Cardiac fibroblast (primary cell): Measurements from ENCODE around the gene SLC1A2.

ENCODE experiments used
- DNase-seq, 2 donors: peaks; one replicate each; pipeline versions ENCODE4 v3.0.0 to v3.0.0-alpha.2; 2010; ENCODE audit warnings: low read depth in 2 of 2
- H3K4me3 ChIP-seq, 2 donors: replicated peaks in 1 of 2; 1 replicate in 1 of 2; 2 replicates in 1 of 2; pipeline ENCODE4 v1.5.1; 2011; ENCODE audit warnings: low read depth in 2 of 2, low read length in 2 of 2, mild to moderate bottlenecking in 2 of 2, moderate library complexity in 1 of 2
- TF ChIP-seq, protein P1 (sequence below): IDR thresholded peaks from one replicate; pipeline ENCODE4 v1.5.1; 2011; ENCODE audit warnings: low read depth, mild to moderate bottlenecking, low read length, inconsistent platforms

The SLC1A2 gene

GRCh38 chr11:35380603-35381002, 38.8 kb downstream of the SLC1A2 start:
- TF ChIP-seq, protein P1, sequence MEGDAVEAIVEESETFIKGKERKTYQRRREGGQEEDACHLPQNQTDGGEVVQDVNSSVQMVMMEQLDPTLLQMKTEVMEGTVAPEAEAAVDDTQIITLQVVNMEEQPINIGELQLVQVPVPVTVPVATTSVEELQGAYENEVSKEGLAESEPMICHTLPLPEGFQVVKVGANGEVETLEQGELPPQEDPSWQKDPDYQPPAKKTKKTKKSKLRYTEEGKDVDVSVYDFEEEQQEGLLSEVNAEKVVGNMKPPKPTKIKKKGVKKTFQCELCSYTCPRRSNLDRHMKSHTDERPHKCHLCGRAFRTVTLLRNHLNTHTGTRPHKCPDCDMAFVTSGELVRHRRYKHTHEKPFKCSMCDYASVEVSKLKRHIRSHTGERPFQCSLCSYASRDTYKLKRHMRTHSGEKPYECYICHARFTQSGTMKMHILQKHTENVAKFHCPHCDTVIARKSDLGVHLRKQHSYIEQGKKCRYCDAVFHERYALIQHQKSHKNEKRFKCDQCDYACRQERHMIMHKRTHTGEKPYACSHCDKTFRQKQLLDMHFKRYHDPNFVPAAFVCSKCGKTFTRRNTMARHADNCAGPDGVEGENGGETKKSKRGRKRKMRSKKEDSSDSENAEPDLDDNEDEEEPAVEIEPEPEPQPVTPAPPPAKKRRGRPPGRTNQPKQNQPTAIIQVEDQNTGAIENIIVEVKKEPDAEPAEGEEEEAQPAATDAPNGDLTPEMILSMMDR, result no peak
- DNase-seq, result peak in 1 of 2 donors; percentile 30
- no peak overlapping the region for H3K4me3 ChIP-seq

DNA sequence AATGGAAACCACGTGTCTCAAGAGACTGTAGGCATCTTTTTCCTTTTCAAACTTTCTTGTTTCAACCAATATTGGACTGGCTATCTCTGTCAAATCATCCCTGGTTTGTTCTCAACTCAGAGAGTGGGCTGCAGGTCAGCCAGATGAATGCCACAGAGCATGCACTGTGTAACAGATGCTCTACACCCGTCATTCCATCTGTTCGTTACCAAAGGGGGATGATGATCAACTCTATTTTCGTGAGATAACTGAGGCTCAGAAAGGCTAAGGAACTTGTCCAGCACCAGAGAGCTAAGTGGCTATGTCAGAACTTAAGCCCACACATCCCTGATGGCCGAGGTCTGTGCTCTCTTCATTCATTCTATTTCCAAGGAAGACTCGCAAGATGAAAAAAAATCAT, 42.1 kb downstream of the SLC1A2 start:
- no peak for DNase-seq
- TF ChIP-seq, protein P1, result no peak
- no peak overlapping the region for H3K4me3 ChIP-seq

DNA sequence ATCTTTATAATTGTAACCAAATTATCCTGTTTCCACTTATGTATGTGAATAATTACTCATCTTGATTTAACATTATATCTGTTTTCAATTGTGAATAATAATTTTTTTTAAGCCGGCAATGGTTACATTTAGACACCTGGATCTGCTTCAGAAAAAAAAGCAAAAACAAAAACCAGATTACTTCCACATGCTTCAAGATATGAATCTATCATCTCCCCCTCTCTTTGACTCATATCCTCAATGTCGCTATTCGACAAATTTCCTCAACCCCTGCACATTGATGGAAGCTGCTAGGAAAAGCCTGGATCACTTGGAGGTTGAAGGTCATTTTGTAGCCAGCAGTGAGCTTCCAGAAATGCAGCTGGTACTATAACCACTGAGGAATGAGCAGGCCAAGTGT, 42.7 kb downstream of the SLC1A2 start:
- no peak overlapping the region for H3K4me3 ChIP-seq
- no peak for DNase-seq
- TF ChIP-seq, protein P1, result no peak

GRCh38 chr11:35376118-35376510, 43.2 kb downstream of the SLC1A2 start:
- H3K4me3 ChIP-seq, result no peak overlapping the region
- TF ChIP-seq, protein P1, result no peak
- DNase-seq, result no peak

DNA sequence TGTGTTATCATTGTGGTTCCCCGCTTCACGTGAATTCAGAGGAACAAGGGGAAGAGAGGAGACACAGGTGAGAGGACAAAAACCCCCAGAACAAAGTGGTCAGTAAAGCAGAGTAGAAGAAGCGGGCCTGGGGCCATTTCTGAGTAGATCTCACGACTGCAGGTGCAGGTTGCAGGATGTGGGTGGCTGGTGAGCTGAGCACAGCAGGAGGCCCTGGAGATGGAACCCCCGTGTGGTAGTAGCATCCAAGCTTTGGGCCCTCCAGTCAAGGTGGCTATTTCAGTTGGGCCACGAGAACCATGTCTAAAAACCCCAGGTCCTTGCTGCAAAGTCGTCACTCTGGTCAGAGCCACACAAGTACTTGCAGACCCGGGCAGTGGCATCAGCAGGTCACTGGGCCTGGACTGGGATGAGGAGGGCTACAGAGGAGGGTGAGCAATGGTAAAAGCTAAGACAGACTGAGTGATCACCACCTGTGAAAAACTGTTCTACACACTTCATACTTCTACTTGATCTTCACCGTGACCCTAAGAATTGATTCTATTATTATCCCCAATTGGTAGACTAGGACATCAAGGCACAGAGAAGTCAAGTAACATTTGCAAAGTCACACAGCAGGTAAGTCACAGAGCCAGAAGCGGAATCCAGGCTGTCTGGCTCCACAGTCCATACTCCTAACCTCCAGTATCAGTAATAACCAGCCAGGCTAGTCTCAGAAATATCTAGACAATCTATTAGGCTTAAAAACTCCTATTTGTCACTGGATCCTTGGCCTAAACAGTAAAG, 43.8 kb downstream of the SLC1A2 start:
- TF ChIP-seq, protein P1, result no peak
- no peak overlapping the region for H3K4me3 ChIP-seq
- no peak for DNase-seq

- TF ChIP-seq, protein P1, result no peak
- DNase-seq, result no peak
- H3K4me3 ChIP-seq, result no peak overlapping the region
Measured at GRCh38 chr11:35373284-35373933, 45.9 kb downstream of the SLC1A2 start.
